ENCODE results near the gene OTOG.

OTOG gene

GRCh38 chr11:17641792-17642350 lies 94.8 kb downstream of the OTOG start (continued):
- no peak for TF ChIP-seq ZNF621 (tag by site-specific recombination; IDR thresholded peaks at IDR 0.05)
- no peak for TF ChIP-seq ZNF610 (tag by site-specific recombination; IDR thresholded peaks at IDR 0.05; ENCODE audit: borderline replicate concordance)
- TF ChIP-seq ZNF791 (tag by site-specific recombination; IDR thresholded peaks at IDR 0.05), result no peak
- TF ChIP-seq YY1 (tag by site-specific recombination; IDR thresholded peaks at IDR 0.05), result no peak
- TF ChIP-seq ZSCAN30 (tag by site-specific recombination; IDR thresholded peaks at IDR 0.05), result no peak

- no peak overlapping the region for H3K4me3 ChIP-seq (ENCODE audit: low read depth, low read length)
- ChIA-PET POLR2A (no interaction called here), CTCF (no interaction called here)
- H3K9me3 ChIP-seq (ENCODE audit: control insufficient read depth, insufficient read depth, low read depth, low read length), result no peaks in the 10 kb centered on the region
- H3K36me3 ChIP-seq (ENCODE audit: control insufficient read depth in 2 of 2, insufficient read depth in 1 of 2, low read length in 2 of 2), result no peaks in the 10 kb centered on the region
- no peaks in the 10 kb centered on the region for H3K4me1 ChIP-seq (ENCODE audit: control insufficient read depth, insufficient read depth, low read length)
- H3K27ac ChIP-seq (ENCODE audit: extremely low read depth, low read depth, low read length), result no peak overlapping the region
- TF ChIP-seq ZNF175 (tag by site-specific recombination; IDR thresholded peaks at IDR 0.05) (no peak), ZNF777 (tag by site-specific recombination; IDR thresholded peaks at IDR 0.05; ENCODE audit: borderline replicate concordance) (no peak)
These were observed 95.3 kb downstream of the OTOG start for GRCh38 chr11:17642370-17642769.

- Histone ChIP-seq H3K36me3 (ENCODE audit: control insufficient read depth in 2 of 2, insufficient read depth in 1 of 2, low read length in 2 of 2) (no peaks in the 10 kb centered on the region), H3K9me3 (ENCODE audit: control insufficient read depth, insufficient read depth, low read depth, low read length) (no peaks in the 10 kb centered on the region), H3K4me3 (ENCODE audit: low read depth, low read length) (no peak overlapping the region), H3K4me1 (ENCODE audit: control insufficient read depth, insufficient read depth, low read length) (no peaks in the 10 kb centered on the region), H3K27ac (ENCODE audit: extremely low read depth, low read depth, low read length) (no peak overlapping the region)
- TF ChIP-seq ZSCAN23 (tag by site-specific recombination; IDR thresholded peaks at IDR 0.05), result no peak
- TF ChIP-seq ZFP37 (tag by site-specific recombination; IDR thresholded peaks at IDR 0.05), result no peak
- TF ChIP-seq ZNF530 (tag by site-specific recombination; IDR thresholded peaks at IDR 0.05; ENCODE audit: low read depth), result no peak
- TF ChIP-seq ZNF114 (tag by site-specific recombination; IDR thresholded peaks at IDR 0.05), result no peak
- TF ChIP-seq OSR2 (tag by site-specific recombination; IDR thresholded peaks at IDR 0.05), result no peak
- TF ChIP-seq ZNF155 (tag by site-specific recombination; IDR thresholded peaks at IDR 0.05), result no peak
- TF ChIP-seq ZBTB7A (tag by site-specific recombination; IDR thresholded peaks at IDR 0.05; ENCODE audit: low read depth), result no peak
- no peak for TF ChIP-seq AEBP2 (tag by site-specific recombination; IDR thresholded peaks at IDR 0.05; ENCODE audit: borderline replicate concordance)
- no peak for TF ChIP-seq EGR2 (tag by site-specific recombination; IDR thresholded peaks at IDR 0.05; ENCODE audit: low read depth)
- no peak for TF ChIP-seq ZNF707 (tag by site-specific recombination; IDR thresholded peaks at IDR 0.05)
- no peak for TF ChIP-seq ZNF585B (tag by site-specific recombination; IDR thresholded peaks at IDR 0.05)
- no peak for TF ChIP-seq ZNF138 (tag by site-specific recombination; IDR thresholded peaks at IDR 0.05; ENCODE audit: borderline replicate concordance)
- TF ChIP-seq ATF2 (tag by site-specific recombination; IDR thresholded peaks at IDR 0.05; ENCODE audit: low read depth), result no peak
- no peak for TF ChIP-seq ZNF37A (tag by site-specific recombination; IDR thresholded peaks at IDR 0.05)
- TF ChIP-seq ZNF792 (tag by site-specific recombination; IDR thresholded peaks at IDR 0.05), result no peak
- TF ChIP-seq ZBTB21 (tag by site-specific recombination; IDR thresholded peaks at IDR 0.05), result no peak
- ChIA-PET CTCF (interaction anchor here (0.6 kb wide), 1 partner anchor 92 kb away, joined by 3 read pairs; no protein-coding TSS in a partner anchor), POLR2A (no interaction called here)
These were observed 95.9 kb downstream of the OTOG start for GRCh38 chr11:17642980-17643379.

Measured in HEK293 (cell line).